Measurements from ENCODE around the gene ALG9.
A peak's percentile ranks its signal among the peaks of the same experiment; 100 is the strongest.

ALG9 gene

GRCh38 chr11:111834432-111835163 is 36.8 kb downstream of the ALG9 start:
- DNase-seq = peak; percentile 2

- DNase-seq = peak; percentile 5
These were observed 37.9 kb downstream of the ALG9 start for GRCh38 chr11:111833524-111833923.

GRCh38 chr11:111829185-111829968 is 42.0 kb downstream of the ALG9 start:
- no peak for DNase-seq

- no peak for DNase-seq
These were observed 44.9 kb downstream of the ALG9 start for GRCh38 chr11:111826322-111826950.

GRCh38 chr11:111823629-111824028 is 47.8 kb downstream of the ALG9 start:
- DNase-seq = no peak

DNA sequence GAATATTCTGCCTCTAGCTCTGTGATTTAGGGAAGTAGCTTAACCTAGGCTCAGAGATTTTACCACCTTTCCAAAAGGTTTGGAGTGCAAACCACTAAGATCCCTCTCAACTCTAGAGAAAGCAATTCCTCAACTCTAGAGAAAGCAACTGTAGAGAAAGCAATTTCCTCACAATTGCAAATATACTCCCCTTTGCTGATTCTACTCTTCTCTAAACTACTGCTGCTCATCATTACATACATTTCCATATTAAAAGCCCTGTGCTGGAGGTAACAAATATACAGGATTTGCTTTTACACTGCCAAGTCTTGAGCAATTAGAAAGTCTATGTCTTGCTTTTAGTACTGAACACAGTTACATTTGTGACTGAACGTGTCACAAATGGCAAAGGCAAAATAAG is 48.2 kb downstream of the ALG9 start:
- no peak for DNase-seq

GRCh38 chr11:111819829-111820237 is 51.5 kb downstream of the ALG9 start:
- peak; percentile 73 for DNase-seq

DNA sequence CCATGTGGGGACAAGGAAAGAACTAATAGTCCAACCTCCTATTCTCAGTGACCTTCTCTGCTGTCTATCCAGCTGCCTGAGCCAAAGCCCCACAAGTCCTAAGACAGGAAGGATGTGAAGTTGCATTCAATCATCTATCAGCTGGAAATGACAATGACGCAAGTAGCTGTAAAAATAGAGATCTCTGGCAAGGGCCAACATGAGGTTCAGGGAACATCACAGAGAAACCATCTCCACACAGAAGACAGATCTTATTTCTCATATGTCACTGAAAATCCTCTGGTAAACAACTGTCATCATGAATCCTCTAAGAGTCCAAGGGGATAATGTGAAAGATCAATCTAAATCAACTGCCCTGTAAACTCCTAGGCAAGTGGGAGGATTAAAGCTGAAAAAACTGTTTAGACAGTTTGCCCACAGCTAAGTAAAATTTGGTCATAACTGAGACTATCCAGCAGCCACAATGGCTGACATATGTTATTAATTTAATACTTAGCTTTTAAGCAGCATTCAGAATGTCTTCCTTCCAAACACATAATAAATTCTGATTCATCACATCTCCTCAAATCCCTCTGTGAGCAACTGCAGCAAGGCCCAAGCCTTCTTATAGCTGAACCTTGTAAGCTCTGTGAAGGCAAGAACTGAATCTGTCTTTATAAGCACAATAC is 52.1 kb downstream of the ALG9 start:
- peak; percentile 93 for DNase-seq

DNA sequence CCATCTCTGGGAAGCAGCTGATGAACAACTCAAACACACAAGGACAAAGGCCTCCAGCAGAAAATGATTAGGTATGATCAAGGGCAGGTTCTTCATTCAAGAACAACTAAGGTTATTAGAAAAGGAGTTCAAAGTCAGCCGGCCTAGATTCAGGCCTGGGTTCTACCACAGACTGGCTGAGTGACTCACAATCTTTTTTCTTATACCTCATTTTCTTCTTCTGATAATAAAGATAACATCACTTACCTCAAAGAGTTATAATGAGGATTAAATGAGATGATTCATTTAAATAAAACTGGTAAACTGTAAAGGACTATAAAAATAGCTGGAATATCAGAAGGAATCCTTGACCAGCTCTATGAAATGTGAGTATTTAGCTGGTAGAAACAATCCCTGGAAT is 55.9 kb downstream of the ALG9 start:
- peak; percentile 24 for DNase-seq

- peak; percentile 82 for DNase-seq
These were observed 56.6 kb downstream of the ALG9 start for GRCh38 chr11:111814557-111815320.

GRCh38 chr11:111814106-111814505 is 57.3 kb downstream of the ALG9 start:
- peak; percentile 24 for DNase-seq

GRCh38 chr11:111812211-111812610 is 59.2 kb downstream of the ALG9 start:
- no peak for DNase-seq

DNA sequence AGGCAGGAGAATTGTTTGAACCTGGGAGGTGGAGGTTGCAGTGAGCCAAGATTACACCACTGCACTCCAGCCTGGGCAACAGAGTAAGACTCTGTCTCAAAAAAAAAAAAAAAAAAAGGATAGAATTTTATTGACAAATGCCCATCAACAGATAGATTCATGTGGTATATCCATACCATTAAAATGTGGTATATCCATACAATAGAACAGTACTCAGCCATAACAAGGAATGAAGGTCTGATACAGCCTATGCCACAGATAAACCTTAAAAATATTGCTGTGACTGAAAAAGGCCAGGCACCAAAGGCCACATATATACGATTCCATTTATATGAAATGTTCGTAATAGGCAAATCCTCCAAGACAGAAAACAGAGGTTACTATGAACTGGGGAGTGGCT is 59.9 kb downstream of the ALG9 start:
- DNase-seq = no peak

DNA sequence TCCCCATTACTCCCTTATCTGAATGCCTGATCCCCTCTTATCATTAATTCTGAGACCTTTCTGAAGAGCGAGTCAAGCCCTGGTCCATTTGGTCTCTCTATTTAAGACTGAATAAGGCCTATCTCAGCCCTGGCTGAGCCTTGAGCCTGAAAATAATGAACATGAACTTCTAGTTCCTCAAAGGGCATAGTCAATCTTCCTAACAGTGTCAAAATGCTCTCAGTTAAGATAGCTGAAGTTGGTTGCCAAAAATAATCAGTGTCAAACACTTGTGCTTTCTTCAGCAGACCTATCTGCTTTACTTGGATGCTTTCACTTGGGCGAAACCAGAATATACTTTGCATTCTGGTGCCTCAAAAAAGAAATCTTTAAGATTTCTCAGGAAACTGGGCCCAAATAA is 62.5 kb downstream of the ALG9 start:
- DNase-seq = no peak

GRCh38 chr11:111808063-111808588 is 63.3 kb downstream of the ALG9 start:
- no peak for DNase-seq

DNA sequence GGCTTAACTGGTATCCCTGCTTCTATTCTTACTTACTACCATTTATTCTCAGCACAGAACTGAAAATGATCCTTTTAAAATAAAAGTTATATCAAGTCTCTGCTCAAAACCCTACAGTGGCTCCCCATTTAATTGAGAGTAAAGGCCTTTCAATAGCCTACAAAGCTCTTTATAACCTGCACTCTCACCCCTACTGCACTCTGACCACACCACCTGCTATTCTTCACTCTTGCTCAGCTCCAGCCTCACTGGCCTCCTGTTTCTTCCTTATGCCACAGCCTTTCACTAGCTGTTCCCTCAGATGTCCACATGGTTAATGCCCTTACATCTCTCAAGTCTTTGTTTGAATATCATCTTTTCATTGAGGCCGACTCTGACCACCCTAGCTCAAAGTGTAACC is 64.3 kb downstream of the ALG9 start:
- DNase-seq = no peak

- no peak for DNase-seq
These were observed 70.2 kb downstream of the ALG9 start for GRCh38 chr11:111801135-111801534.

- DNase-seq = no peak
These were observed 73.1 kb downstream of the ALG9 start for GRCh38 chr11:111798279-111798678.

DNA sequence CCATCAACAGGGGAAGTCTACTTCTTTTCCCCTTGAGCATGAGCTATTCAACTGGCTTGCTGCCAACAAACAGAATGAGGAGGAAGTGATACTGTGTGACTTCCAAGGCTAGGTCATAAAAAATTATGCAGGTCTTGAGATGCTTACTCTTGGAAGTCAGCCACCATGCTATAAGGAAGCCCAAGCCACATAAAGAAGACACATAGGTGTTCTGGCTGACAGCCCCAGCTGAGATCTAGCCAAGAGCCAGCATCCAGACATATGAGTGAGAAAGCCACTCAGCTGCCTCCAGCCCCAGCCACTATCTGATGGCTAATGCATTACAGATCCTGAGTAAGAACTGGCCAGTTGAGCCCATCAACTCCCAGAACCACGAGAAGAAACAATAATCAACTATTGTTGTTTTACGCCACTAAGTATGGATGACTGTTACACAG is 74.2 kb downstream of the ALG9 start:
- DNase-seq = peak; percentile 55

- DNase-seq = no peak
These were observed 74.7 kb downstream of the ALG9 start for GRCh38 chr11:111796696-111797095.

- DNase-seq = peak; percentile 27
These were observed 75.9 kb downstream of the ALG9 start for GRCh38 chr11:111795334-111795985.

DNA sequence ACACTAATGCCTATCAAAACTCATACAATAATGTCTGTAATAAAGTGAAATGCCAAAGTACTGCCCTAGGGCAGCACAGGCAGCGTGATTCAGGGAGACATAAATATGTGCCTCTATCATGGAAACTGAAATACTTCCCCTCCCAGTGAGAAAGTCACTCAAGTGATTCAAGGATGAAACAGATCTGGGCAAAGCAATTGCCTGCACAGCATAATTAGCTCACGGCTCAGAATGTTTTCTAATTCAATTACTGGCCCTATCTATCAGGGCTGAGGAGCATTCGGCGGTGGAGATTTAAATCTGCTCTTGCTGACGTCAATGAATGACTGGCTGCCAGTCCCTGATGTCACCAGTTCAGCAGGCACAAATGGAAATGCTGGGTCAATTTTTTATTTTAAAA is 77.5 kb downstream of the ALG9 start:
- DNase-seq = peak; percentile 11

Data from fibroblast of skin of right quadriceps (primary cell).